ENCODE data around the gene TXLNB. TPM values are rescaled to one million over a fixed set of nuclear protein-coding genes. Genes with fewer than 3 reads are reported as not detected.

The TXLNB gene
- total RNA-seq, 2 experiments from 2014 or later: 7.9 to 12.4 TPM

GRCh38 chr6:139198529-139199288 lies 93.1 kb downstream of the TXLNB start:
- TF ChIP-seq EZH2phosphoT487 (IDR thresholded peaks at IDR 0.05; ENCODE audit: borderline replicate concordance, low read depth, low read length) (no peak), CTCF (conservative IDR thresholded peaks at IDR 0.05; ENCODE audit: low read length) (no peak)
- ChIA-PET POLR2A (interaction anchor here (0.7 to 1.5 kb wide), 4 partner anchors 11 to 234 kb away, joined by 3 to 4 read pairs (median 3); no protein-coding TSS in a partner anchor), CTCF (ENCODE audit: unreplicated experiment) (no interaction called here)
- Histone ChIP-seq H2AFZ (ENCODE audit: low read length) (no peak overlapping the region), H3K79me2 (ENCODE audit: insufficient read depth, low read depth, low read length) (no peaks in the 10 kb centered on the region), H3K9me2 (ENCODE audit: insufficient read depth, low read length) (peaks cover 3% of the 10 kb centered on the region; the same call in 1 of the 2 replicates), H3K4me3 (ENCODE audit: low read depth, low read length, poor library complexity, severe bottlenecking) (no peak overlapping the region), H3K4me1 (ENCODE audit: insufficient read depth, low read length, poor library complexity, severe bottlenecking) (no peaks in the 10 kb centered on the region), H3K4me2 (ENCODE audit: low read length) (no peak overlapping the region), H3K9me3 (ENCODE audit: low read length) (no peaks in the 10 kb centered on the region), H3K36me3 (ENCODE audit: insufficient read depth, low read length) (no peaks in the 10 kb centered on the region), H3K27ac (ENCODE audit: low read depth, low read length, poor library complexity, severe bottlenecking) (no peak overlapping the region), H4K20me1 (ENCODE audit: insufficient read depth, low read length) (no peaks in the 10 kb centered on the region)
- no TSS peak for BruUV-seq (replicated peaks)
- no peak for DNase-seq (ENCODE audit: low spot score)
- intact Hi-C loops (cut with micrococcal nuclease; ENCODE audit: unreplicated experiment): no loop called here

GRCh38 chr6:139194740-139195139 lies 97.1 kb downstream of the TXLNB start:
- Histone ChIP-seq H3K4me3 (ENCODE audit: low read depth, low read length, poor library complexity, severe bottlenecking) (no peak overlapping the region), H4K20me1 (ENCODE audit: insufficient read depth, low read length) (no peaks in the 10 kb centered on the region), H2AFZ (ENCODE audit: low read length) (no peak overlapping the region), H3K4me1 (ENCODE audit: insufficient read depth, low read length, poor library complexity, severe bottlenecking) (no peaks in the 10 kb centered on the region), H3K79me2 (ENCODE audit: insufficient read depth, low read depth, low read length) (no peaks in the 10 kb centered on the region), H3K4me2 (ENCODE audit: low read length) (no peak overlapping the region), H3K36me3 (ENCODE audit: insufficient read depth, low read length) (no peaks in the 10 kb centered on the region), H3K27ac (ENCODE audit: low read depth, low read length, poor library complexity, severe bottlenecking) (no peak overlapping the region), H3K9me2 (ENCODE audit: insufficient read depth, low read length) (peaks cover 3% of the 10 kb centered on the region; the same call in 1 of the 2 replicates), H3K9me3 (ENCODE audit: low read length) (no peaks in the 10 kb centered on the region)
- TF ChIP-seq CTCF (conservative IDR thresholded peaks at IDR 0.05; ENCODE audit: low read length): no peak
- no peak for TF ChIP-seq EZH2phosphoT487 (IDR thresholded peaks at IDR 0.05; ENCODE audit: borderline replicate concordance, low read depth, low read length)
- intact Hi-C loops (cut with micrococcal nuclease; ENCODE audit: unreplicated experiment): no loop called here
- DNase-seq (ENCODE audit: low spot score): no peak
- POLR2A ChIA-PET: no interaction called here
- BruUV-seq (replicated peaks): no TSS peak
- CTCF ChIA-PET (ENCODE audit: unreplicated experiment): no interaction called here

Other genes with a start within 250 kb of the TXLNB start
- 15.7 and 21.9 TPM in 2 replicates for gene HECA, start 156.9 kb downstream of the TXLNB start, total RNA-seq (2014; rRNA removed; shearing (Covaris generic))
- gene HECA, start 156.9 kb downstream of the TXLNB start, total RNA-seq (2022): 23.3 and 27.3 TPM in 2 replicates
- gene CITED2, start 82.7 kb upstream of the TXLNB start, total RNA-seq (2014; rRNA removed; shearing (Covaris generic)): 31.2 and 40.1 TPM in 2 replicates
- 27.1 and 35.0 TPM in 2 replicates for gene CITED2, start 82.7 kb upstream of the TXLNB start, total RNA-seq (2022)

All from OCI-LY7 (cell line).